AG09309 (cell line): ENCODE results near the gene HDHD5.

Source experiments
- DNase-seq: peaks from one replicate; pipeline ENCODE4 v3.0.0-alpha.2; 2010; ENCODE audit warnings: low read depth
- H3K4me3 ChIP-seq: 2 replicates; pipeline ENCODE4 v1.5.1; 2011; ENCODE audit warnings: mild to moderate bottlenecking, low read depth, low read length, moderate library complexity; ENCODE audit not compliant: control insufficient read depth
- CTCF ChIP-seq: IDR thresholded peaks from 2 replicates; pipeline ENCODE4 v1.5.1; 2011; ENCODE audit warnings: mild to moderate bottlenecking, low read depth, low read length, inconsistent platforms; ENCODE audit not compliant: insufficient read depth, control insufficient read depth; ENCODE audit errors: missing control alignments

HDHD5 gene

GRCh38 chr22:17114173-17114897 is 44.7 kb downstream of the HDHD5 start:
- no peak for DNase-seq
- no peak overlapping the region for H3K4me3 ChIP-seq
- TF ChIP-seq CTCF, result no peak

DNA sequence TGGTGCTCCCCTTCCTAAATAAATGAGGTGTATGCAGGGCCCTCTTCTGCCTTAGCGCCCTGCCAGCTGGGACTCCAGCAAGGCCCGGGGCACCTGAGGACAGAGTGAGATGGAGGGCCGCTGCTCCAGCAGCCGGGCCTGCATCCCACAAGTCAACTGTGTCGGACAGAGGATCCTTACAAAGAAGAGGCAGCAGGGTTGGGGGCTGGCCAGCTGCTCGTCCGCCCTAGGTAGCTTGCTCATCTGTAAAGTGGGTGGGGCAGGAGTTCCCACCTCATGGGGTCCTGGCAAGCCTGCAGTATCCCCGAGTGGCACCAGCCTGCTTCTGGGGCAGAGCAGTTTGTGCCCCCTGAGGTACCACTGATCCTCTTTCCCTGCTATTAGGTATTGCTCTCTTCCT is 45.5 kb downstream of the HDHD5 start:
- no peak overlapping the region for H3K4me3 ChIP-seq
- no peak for DNase-seq
- no peak for TF ChIP-seq CTCF

GRCh38 chr22:17112491-17113042 is 46.5 kb downstream of the HDHD5 start:
- no peak overlapping the region for H3K4me3 ChIP-seq
- no peak for DNase-seq
- no peak for TF ChIP-seq CTCF

- DNase-seq, result no peak
- TF ChIP-seq CTCF, result no peak
- no peak overlapping the region for H3K4me3 ChIP-seq
Observed at GRCh38 chr22:17110791-17111550, 48.1 kb downstream of the HDHD5 start.

DNA sequence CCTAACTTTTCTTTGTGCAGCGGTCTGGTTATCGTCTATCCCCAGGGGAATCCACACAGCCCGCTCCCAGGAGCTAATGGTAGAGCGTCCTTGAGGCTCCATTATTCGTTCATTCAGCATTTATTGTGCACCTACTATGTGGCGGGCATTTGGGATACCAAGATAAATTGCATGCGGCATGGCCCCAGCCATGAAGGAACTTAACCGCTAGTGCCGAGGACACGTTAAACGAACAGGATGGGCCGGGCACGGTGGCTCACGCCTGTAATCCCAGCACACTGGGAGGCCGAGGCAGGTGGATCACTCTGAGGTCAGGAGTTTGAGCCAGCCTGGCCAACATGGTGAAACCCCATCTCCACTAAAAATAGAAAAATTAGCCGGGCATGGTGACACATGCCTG is 49.1 kb downstream of the HDHD5 start:
- DNase-seq, result no peak
- TF ChIP-seq CTCF, result no peak
- H3K4me3 ChIP-seq, result no peak overlapping the region

DNA sequence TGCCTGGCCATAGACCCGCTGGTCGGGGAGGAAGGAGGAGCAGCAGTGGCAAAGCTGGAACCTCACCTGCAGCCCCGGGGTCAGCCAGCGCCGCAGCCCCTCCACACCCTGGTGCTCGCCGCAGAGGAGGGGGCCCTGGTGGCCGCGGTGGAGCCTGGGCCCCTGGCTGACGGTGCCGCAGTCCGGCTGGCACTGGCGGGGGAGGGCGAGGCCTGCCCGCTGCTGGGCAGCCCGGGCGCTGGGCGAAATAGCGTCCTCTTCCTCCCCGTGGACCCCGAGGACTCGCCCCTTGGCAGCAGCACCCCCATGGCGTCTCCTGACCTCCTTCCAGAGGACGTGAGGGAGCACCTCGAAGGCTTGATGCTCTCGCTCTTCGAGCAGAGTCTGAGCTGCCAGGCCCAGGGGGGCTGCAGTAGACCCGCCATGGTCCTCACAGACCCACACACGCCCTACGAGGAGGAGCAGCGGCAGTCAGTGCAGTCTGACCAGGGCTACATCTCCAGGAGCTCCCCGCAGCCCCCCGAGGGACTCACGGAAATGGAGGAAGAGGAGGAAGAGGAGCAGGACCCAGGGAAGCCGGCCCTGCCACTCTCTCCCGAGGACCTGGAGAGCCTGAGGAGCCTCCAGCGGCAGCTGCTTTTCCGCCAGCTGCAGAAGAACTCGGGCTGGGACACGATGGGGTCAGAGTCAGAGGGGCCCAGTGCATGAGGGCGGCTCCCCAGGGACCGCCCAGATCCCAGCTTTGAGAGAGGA is 49.8 kb downstream of the HDHD5 start:
- H3K4me3 ChIP-seq, result no peak overlapping the region
- no peak for TF ChIP-seq CTCF

More for the DNA sequence above, 49.8 kb downstream of the HDHD5 start:
- DNase-seq, result no peak
